ENCODE data around the gene DNAJC4.

- no peak for TF ChIP-seq USF2 (CRISPR knock-in tag; IDR thresholded peaks at IDR 0.05)
- TF ChIP-seq, protein P1, sequence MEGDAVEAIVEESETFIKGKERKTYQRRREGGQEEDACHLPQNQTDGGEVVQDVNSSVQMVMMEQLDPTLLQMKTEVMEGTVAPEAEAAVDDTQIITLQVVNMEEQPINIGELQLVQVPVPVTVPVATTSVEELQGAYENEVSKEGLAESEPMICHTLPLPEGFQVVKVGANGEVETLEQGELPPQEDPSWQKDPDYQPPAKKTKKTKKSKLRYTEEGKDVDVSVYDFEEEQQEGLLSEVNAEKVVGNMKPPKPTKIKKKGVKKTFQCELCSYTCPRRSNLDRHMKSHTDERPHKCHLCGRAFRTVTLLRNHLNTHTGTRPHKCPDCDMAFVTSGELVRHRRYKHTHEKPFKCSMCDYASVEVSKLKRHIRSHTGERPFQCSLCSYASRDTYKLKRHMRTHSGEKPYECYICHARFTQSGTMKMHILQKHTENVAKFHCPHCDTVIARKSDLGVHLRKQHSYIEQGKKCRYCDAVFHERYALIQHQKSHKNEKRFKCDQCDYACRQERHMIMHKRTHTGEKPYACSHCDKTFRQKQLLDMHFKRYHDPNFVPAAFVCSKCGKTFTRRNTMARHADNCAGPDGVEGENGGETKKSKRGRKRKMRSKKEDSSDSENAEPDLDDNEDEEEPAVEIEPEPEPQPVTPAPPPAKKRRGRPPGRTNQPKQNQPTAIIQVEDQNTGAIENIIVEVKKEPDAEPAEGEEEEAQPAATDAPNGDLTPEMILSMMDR (IDR thresholded peaks at IDR 0.05), result no peak
- no peak for TF ChIP-seq ATF1 (CRISPR knock-in tag; IDR thresholded peaks at IDR 0.05)
- no peak for TF ChIP-seq ZNF232 (CRISPR knock-in tag; IDR thresholded peaks at IDR 0.05)
- no peak for TF ChIP-seq ZNF121 (CRISPR knock-in tag; IDR thresholded peaks at IDR 0.05)
- TF ChIP-seq, protein P2, sequence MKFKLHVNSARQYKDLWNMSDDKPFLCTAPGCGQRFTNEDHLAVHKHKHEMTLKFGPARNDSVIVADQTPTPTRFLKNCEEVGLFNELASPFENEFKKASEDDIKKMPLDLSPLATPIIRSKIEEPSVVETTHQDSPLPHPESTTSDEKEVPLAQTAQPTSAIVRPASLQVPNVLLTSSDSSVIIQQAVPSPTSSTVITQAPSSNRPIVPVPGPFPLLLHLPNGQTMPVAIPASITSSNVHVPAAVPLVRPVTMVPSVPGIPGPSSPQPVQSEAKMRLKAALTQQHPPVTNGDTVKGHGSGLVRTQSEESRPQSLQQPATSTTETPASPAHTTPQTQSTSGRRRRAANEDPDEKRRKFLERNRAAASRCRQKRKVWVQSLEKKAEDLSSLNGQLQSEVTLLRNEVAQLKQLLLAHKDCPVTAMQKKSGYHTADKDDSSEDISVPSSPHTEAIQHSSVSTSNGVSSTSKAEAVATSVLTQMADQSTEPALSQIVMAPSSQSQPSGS (CRISPR knock-in tag; IDR thresholded peaks at IDR 0.05; ENCODE audit: borderline replicate concordance, low read depth), result no peak
- no peak for TF ChIP-seq NFYB (CRISPR knock-in tag; conservative IDR thresholded peaks at IDR 0.05; ENCODE audit: low read depth)
- TF ChIP-seq HMGXB4 (CRISPR knock-in tag; IDR thresholded peaks at IDR 0.05), result no peak
- TF ChIP-seq CBFB (CRISPR knock-in tag; IDR thresholded peaks at IDR 0.05; ENCODE audit: low read depth), result no peak
- no peak for TF ChIP-seq NR3C1 (CRISPR knock-in tag; conservative IDR thresholded peaks at IDR 0.05; ENCODE audit: low read depth)
- TF ChIP-seq FOXP1 (CRISPR knock-in tag; IDR thresholded peaks at IDR 0.05; ENCODE audit: borderline replicate concordance), result no peak
- no peak for TF ChIP-seq MXD4 (CRISPR knock-in tag; IDR thresholded peaks at IDR 0.05; ENCODE audit: borderline replicate concordance)
Observed at GRCh38 chr11:64238999-64239398, 8.7 kb downstream of the DNAJC4 start.

Measured in WTC11 (cell line).